GM18951 (cell line): ENCODE data around the gene FREM1.

Source experiments
- POLR2A ChIP-seq: IDR thresholded peaks from 4 replicates; pipeline ENCODE4 v1.6.1; 2011; ENCODE audit warnings: mild to moderate bottlenecking; ENCODE audit not compliant: insufficient read length, insufficient read depth; ENCODE audit errors: extremely low read depth
- in situ Hi-C: fragments of 300-500 bp; cut with MboI; formaldehyde crosslinking; loops from one replicate; pipeline ENCODE4 v1.12.0; 2022; ENCODE audit warnings: low sequenced_read_pairs, mixed read lengths, inconsistent platforms; ENCODE audit not compliant: unreplicated experiment

FREM1 gene

DNA sequence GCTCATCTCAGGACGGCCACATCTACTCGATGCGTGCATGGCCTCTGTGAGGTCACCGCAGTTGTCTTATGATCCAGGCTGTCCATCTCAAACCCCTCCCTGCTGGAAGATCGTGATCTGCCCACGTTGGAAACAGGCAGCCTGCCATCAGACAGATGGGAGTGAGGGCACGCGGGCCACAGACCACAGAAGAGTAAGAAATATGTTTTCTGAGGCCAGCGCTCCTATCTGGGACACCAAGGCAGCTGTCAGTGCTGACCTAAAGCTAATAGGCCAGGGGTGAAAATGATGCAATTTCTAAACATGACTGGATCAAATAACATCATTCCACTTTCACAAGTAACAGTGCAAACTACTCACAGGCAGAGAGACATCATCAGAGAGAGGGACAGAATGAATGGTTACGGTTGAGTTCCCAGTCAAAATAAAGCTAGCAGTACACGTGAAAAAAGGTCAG, 130.6 kb downstream of the FREM1 start:
- in situ Hi-C loops, result loop anchor here (10.0 kb wide), 1 partner anchor 315 kb away; no protein-coding TSS in a partner anchor
- no peak for TF ChIP-seq POLR2A

DNA sequence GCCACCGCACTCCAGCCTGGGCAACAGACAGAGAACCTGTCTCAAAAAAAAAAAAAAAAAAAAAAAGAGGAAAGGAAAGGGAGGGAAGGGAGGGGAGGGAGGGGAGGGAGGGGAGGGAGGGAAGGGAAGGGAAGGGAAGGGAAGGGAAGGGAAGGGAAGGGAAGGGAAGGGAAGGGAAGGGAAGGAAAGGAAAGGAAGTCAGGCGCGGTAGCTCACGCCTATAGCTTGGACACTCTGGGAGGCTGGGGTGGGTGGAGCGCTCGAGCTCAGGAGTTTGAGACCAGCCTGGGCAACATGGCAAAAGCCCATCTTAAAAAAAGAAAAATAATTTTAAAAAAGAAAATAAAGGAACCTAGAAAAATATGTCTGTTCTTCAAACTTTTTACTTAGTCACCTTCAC, 131.7 kb downstream of the FREM1 start:
- in situ Hi-C loops, result loop anchor here (10.0 kb wide), 1 partner anchor 314 kb away; no protein-coding TSS in a partner anchor

DNA sequence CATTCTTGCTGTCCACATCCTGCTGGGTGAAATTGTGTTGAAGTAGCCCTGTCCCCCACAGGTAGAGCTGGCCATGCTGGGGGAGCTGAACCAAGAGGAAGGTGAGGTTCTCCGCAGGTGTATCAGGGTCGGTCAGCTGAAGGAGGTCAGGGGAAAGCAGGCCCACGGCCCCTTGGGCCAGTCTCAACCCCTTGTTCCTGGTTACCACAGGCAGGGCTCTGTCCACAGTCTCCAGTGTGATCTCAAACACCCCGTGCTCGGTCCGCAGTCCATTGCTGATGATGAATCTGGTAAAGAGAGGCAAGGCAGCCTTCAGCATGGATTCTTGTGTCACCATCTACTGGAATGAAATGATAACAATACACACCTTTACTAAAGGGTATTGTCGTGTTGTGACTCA, 134.3 kb downstream of the FREM1 start:
- no peak for TF ChIP-seq POLR2A
- in situ Hi-C loops, result loop anchor here (10.0 kb wide), 1 partner anchor 311 kb away; no protein-coding TSS in a partner anchor

More for the DNA sequence above, 131.7 kb downstream of the FREM1 start:
- no peak for TF ChIP-seq POLR2A

DNA sequence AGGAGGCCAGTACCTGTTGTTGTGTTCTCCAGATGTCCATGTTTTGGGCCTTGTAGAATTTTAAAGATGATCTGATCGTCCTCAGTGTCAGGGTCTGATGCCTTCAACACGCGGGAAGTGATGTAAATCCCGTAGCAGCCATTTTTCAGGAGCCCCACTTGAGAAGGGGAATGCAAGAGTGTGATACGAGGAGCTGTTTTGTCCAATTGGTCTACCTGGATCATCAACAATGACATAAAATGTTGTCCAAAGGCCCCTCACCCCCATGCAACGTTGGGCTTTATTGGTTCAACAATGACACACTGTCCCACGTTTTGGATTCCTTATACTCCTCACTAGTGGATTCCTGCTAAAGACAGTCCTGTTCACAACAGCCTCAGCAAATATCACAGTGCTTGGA, 139.6 kb downstream of the FREM1 start:
- in situ Hi-C loops, result loop anchor here (10.0 kb wide), 1 partner anchor 306 kb away; no protein-coding TSS in a partner anchor
- TF ChIP-seq POLR2A, result no peak

DNA sequence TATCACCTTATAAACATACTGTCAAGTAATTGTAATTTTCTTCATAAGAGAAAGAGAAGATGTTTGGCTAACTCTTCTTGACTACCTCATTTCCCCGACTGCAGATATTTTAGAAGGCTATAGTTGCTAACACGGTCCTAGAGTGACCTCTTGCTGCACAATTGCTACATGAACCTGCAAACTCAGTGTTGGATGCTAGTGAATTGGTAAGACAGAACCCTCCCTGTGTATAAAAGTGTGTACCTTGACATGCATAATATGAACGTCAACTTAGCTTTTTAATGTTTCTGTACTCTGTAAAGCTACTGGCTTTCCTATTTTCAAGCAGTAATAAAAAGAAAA, 141.0 kb downstream of the FREM1 start:
- in situ Hi-C loops, result loop anchor here (10.0 kb wide), 1 partner anchor 154 kb away; no protein-coding TSS in a partner anchor
- TF ChIP-seq POLR2A, result no peak

DNA sequence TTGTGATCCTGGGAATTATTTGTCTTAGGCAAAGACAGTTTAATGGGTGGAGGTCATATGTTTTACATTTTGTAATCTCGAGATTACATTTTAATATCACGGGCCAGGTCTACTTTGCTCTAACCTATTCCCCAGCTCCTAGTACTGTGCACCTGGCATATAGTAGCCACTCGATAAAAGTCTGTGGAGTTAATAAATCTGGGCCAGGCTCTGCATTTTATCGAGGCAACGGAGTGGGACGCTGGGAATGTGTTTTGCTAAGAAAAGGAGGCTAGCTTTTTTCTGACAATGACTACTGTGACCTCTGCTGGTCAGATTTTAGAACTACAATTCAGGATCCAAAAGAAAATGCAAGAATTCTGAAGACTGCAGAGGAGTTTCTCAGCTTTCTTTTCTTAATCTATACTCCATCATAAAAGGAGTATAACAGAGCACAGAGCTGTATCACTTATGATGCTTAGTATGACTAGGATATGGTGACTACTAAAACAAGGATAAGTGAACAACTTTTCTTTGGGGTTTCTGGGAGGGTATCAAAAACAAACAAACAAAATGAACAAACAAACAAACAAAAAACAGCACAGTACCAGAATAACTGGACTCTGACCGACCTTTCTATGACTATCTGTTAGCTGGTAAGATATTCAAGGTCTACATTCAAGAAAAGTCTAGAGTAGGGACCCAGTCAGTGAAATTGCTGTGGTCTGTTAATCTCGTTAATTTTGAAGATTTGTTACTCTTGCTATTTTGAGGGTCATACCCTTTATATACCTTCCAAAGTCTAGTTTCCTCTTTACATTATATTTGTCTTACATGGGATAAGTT, 141.6 kb downstream of the FREM1 start:
- in situ Hi-C loops, result loop anchor here (10.0 kb wide), 1 partner anchor 154 kb away; no protein-coding TSS in a partner anchor
- TF ChIP-seq POLR2A, result no peak

DNA sequence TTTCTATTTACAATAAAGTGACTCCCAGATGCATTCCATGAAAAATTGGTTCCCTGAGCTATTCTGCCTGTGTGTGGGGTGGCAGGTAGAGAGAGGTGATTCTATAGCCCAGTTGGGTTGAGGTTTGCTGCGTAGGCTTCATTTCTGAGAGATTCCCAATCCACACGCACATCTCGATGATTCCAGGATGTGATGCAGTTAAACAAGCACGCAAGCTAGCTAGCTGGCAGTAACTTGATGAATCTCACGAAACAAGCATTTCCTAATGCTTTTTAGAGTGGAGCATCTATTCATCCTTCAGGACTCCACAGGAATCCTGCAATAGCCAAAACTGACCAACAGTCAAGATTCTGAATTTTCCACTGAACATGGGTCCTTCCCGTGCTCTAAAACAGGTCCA, 143.9 kb downstream of the FREM1 start:
- in situ Hi-C loops, result loop anchor here (10.0 kb wide), 1 partner anchor 151 kb away; no protein-coding TSS in a partner anchor
- no peak for TF ChIP-seq POLR2A

DNA sequence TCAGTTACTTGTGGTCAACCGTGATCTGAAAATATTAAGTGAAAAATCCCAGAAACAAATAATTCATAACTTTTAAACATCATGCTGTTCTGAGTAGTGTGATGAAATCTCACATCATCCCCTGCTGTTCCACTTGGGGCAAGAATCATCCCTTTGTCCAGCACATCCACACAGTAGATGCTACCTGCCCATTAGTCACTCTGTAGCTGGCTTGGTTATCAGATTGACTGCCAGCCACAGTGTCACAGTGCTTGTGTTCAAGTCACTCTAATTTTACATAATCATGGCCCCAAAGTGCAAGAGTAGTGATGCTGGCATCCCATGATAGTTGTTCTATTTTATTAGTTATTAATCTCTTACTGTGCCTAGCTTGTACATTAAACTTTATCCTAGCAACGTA, 148.6 kb downstream of the FREM1 start:
- in situ Hi-C loops, result loop anchor here (10.0 kb wide), 1 partner anchor 147 kb away; no protein-coding TSS in a partner anchor
- no peak for TF ChIP-seq POLR2A

DNA sequence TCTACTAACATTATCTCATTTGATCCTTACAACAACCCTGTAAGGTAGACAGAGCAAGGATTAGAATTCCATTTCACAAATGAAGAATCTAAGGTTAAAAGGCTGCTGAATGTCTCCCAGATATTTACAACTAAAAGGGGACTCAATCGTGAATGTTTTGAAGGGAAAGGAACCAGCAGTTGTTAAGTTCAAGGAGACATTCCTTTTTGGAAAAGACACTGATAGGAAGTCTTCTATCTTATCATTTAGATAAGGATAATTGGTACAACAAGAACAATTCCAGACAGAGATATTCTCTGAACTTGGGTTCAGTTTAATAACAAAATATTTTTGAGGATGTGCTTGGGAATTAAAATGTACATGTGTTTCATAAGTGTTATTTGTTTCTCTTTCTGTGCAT, 150.2 kb downstream of the FREM1 start:
- no peak for TF ChIP-seq POLR2A
- in situ Hi-C loops, result loop anchor here (10.0 kb wide), 1 partner anchor 145 kb away; no protein-coding TSS in a partner anchor

DNA sequence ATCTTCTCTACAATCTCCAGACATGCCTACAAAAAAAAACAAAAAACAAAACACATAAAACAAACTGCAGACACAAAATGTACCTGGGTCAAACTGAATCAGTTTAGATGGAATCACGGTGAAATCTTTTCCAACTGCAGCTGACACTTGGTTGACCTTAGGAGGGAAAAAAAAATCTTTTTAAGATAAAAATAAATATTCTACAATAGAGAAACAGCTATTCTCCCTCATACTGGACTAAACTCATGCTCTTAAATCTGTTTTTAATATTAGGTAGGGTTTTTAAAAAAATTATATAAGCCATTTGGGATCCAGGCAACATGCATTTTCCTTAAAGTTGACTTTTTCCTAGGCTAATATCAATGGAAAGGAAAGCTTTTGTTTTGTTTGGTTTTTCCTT, 153.9 kb downstream of the FREM1 start:
- in situ Hi-C loops, result no loop called here

DNA sequence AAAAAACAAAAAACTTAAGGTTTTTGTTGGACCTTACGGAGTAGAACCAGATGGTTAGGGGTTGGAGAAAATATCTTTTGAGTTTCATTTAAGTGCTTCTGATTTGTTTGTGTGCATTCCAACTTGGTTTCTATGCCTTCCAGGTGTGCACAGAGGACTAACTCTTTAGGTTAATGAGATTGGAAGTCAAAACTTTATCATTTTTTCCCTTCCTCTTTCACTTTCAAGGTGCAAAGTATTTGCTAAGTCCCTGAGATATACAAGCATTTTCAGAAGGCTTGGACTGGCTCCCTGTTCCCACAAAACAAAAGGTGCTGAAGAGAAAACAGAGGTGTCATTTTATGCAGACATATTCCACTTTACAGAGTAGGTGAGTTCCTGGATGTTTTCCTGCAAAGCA, 157.4 kb downstream of the FREM1 start:
- in situ Hi-C loops, result no loop called here

More for the DNA sequence above, 153.9 kb downstream of the FREM1 start:
- TF ChIP-seq POLR2A, result no peak

DNA sequence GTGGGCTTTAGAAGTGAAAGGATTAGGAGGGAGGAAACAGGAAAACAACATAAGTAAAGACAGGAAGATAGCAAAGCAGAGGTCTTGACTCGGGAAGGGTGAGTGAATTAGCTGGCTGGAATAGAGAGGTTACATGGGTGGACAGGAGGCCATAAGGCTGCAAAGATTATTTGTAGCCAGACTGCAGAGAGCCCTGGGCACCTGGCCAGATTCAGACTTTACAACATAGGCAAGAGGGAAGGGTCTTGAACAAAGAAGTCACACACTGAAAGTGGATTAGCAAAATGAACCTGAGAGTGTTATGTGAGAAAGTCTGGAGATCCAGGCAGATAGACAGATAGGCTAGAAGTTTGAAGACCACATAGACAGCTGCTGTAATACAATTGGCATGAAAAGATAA, 158.0 kb downstream of the FREM1 start:
- in situ Hi-C loops, result no loop called here
- TF ChIP-seq POLR2A, result no peak

More for the DNA sequence above, 157.4 kb downstream of the FREM1 start:
- no peak for TF ChIP-seq POLR2A

DNA sequence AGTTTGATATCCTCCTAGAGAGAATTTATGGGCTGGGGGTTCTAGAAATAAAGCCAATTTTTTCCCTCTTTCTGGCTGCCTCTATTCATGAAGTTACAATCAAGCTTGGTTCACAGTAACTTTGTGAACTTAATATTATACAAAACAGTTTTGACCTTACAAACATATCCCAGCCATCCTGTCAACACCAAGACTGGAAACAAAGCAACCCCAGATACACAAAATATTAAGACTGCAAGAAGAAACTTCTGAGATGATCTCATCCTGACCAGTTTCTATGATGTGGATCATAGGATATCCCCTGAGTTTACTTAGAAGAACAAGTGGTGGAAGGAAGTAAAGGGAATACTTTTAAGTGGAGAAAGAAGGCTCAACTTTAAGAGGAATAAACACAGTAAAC, 159.4 kb downstream of the FREM1 start:
- TF ChIP-seq POLR2A, result no peak
- in situ Hi-C loops, result no loop called here

DNA sequence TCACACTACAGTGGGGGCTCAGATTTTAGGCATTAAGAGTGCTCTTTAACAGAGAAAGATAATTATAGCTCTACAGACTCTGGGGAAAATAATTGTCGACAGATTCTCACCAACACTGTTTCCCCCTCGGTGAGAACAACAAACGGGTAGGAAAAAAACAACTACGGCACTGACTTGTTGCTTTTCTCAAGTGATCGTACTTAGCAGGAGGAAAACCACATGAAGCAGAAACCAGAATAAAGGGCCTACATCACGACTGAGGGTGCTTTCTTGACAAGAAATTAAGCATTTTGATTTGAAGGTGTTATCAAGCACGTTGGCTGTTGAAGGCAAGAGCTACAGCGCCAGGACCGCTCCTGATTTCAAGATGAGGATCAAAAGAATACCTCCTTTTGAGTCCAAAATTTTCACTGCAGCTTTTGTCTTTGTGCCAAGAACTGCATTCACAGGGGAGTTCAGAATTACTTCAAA, 160.5 kb downstream of the FREM1 start:
- in situ Hi-C loops, result no loop called here
- TF ChIP-seq POLR2A, result no peak
